IPS-NIHi7 (cell line): ENCODE results near the gene ATP9B.

ENCODE experiments used
- DNase-seq: peaks from one replicate; pipeline ENCODE4 v3.0.0; 2012; ENCODE audit warnings: mixed read lengths; ENCODE audit errors: extremely low spot score

ATP9B gene, protein sequence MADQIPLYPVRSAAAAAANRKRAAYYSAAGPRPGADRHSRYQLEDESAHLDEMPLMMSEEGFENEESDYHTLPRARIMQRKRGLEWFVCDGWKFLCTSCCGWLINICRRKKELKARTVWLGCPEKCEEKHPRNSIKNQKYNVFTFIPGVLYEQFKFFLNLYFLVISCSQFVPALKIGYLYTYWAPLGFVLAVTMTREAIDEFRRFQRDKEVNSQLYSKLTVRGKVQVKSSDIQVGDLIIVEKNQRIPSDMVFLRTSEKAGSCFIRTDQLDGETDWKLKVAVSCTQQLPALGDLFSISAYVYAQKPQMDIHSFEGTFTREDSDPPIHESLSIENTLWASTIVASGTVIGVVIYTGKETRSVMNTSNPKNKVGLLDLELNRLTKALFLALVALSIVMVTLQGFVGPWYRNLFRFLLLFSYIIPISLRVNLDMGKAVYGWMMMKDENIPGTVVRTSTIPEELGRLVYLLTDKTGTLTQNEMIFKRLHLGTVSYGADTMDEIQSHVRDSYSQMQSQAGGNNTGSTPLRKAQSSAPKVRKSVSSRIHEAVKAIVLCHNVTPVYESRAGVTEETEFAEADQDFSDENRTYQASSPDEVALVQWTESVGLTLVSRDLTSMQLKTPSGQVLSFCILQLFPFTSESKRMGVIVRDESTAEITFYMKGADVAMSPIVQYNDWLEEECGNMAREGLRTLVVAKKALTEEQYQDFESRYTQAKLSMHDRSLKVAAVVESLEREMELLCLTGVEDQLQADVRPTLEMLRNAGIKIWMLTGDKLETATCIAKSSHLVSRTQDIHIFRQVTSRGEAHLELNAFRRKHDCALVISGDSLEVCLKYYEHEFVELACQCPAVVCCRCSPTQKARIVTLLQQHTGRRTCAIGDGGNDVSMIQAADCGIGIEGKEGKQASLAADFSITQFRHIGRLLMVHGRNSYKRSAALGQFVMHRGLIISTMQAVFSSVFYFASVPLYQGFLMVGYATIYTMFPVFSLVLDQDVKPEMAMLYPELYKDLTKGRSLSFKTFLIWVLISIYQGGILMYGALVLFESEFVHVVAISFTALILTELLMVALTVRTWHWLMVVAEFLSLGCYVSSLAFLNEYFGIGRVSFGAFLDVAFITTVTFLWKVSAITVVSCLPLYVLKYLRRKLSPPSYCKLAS

DNA sequence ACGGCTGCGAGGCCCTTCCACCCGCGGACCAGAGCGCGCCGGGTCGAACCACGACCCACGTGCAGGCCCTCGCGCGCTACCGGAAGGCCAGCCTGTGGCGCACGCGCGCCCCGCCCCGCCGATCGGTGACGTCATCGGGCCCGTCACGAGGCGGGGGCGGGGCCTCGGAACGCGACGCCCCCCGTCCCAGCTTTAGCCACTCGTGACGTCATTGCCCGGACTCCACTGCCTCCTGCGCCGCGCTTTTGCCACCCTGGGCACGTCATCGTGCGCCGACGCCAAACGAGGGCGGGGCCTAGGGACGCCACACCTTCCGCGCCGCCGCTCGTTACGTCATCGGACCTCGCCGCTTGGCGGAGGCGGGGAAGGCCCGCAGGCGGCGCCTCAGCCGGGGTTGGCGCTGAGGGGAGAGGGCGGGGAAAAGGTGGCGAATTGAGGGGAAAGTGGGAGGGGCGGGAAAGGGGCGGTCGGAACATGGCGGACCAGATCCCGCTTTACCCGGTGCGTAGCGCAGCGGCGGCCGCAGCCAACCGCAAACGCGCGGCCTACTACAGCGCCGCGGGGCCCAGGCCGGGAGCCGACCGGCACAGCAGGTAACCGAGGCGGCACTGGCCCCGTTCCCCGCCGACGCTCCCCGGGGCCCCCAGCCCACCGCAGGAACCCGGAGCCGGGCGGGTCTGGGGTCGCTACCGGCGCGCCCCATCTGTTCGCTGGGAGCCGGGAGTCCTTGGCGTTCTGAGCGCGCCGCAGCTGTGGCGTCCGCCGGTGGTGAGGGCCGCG lies at the start of gene ATP9B:
ATP9B (plus strand) TSS at position 458 of the 780 bp plus-strand sequence; CDS start at position 475, 17 bp downstream.
- peak; percentile 98 for DNase-seq

DNA sequence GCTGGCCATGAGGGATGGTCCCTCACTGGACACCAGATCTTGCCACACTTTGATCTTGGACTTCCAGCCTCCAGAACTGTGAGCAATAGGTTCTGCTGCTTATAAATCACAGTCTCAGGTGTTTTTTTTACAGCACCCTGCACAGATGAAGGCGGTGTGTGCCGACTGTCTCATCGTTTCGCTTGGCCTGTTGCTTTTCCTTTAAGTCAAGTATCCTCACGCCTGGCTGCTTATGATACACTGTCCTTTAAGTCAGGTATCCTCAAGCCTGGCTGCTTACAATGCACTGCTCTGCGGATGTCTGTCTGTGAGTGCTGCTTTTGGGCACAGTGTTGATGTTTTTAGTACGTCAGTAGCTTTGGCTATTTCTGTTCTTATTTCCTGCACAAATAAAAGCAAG lies 49.3 kb upstream of the ATP9B start:
- DNase-seq: no peak

DNA sequence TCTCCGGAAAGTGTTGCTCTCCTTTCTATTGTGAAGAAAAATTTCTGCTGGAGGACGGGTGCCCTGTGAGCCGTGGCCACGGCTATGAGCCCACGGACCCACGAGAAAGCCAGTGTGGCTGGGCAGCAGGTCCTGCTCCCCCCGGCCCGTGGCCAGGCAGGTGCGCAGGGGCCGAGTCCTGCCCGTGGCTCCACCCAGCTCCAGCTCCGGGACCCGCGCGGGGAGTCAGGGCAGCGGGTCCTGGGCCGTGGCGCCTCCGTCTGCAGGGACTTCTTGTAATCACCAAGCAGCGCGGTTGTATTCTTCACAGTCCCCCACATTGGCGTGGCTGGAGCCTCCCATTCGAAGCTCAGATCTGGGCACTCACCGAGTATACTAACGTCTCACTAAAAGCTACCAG lies 46.6 kb upstream of the ATP9B start:
- no peak for DNase-seq

DNA sequence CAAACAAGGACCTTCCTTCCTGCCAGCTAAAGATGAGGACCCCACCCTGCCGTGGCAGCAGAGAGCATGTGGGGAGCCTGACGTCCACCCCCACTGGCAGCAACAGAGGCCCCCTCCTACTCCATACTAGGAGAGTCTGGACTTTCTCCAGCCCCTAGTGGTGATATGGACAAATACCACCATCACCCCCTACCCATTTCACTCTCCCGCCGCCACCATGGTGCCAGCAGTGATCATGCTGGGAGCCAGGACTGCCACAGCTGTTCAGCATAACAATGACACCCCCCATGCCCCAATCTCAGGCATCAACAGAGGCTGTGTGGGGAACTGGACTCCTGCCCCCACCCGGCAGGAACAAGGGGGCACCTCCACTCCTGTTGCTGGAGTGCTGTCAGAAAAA lies 42.7 kb upstream of the ATP9B start:
- peak; percentile 73 for DNase-seq

DNA sequence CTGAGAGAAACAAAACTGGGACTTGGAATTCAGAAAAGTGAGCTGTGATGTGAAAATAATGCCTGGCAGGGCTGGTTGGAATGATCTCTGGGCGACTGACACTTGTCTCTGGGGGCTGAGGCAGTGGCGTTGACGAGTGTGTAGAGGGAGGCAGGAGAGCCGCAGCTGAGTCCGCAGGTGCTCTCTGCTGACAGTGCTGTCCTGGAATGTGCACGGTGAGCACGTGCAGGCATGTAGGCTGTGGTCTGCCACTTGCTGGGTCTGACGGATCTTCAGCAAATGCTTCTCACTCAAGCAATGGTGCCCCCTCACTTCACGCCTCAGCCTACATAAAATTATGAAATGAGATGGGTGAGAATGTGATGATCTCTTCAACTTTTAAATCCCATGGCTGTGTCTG lies 38.5 kb upstream of the ATP9B start:
- DNase-seq: no peak

DNA sequence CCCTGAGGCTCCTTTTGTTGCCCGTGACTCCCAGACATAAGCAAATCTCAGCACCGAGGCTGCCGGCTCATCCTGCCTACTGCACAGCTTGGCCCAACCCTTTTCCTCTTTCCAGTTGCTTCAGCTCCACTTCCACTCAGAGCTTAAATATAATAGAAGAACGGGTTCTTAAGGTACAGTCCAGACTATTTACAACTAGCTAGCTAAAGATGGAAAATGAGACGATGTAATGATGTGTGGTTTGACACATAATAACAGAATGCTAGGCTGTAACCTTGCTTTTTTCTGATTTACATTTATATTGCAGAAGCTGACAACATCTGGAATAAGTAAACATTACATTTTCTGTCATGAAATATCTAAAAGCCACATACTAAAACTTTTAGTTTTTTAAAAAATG lies 26.9 kb upstream of the ATP9B start:
- no peak for DNase-seq

DNA sequence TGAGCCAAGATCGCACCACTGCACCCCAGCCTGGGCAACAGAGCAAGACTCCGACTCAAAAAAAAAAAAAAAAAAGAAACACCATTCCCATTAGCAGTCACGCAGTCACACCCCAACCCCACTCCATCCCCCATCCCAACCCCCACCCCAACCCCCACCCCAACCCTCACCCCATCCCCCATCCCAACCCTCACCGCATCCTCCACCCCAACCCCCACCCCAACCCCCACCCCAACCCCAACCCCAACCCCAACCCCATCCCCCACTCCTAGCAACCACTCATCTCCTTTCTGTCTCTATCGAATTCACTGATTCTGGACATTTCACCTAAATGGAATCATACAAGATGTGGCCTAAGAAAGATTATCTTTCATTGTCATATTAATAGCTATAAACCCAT lies 25.9 kb upstream of the ATP9B start:
- DNase-seq: no peak

DNA sequence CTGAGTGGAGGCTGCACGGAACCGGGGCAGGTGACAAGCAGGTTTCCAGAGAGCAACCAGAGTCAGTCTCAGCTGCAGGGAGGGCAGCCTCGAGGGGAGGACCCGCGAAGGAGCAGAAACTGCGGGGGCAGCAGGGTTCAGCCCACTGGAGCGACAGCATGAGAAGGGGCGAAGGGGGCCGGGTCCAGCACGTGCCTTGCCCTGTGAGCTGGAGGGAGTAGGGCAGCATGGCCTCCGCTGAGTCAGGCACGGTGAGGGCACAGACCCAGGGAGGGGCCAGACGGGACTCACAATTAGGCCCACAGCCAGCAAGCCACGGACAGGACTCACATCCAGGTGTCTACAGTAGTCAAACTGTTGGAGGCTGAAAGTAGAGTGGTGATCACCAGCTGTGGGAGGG lies 22.7 kb upstream of the ATP9B start:
- no peak for DNase-seq

DNA sequence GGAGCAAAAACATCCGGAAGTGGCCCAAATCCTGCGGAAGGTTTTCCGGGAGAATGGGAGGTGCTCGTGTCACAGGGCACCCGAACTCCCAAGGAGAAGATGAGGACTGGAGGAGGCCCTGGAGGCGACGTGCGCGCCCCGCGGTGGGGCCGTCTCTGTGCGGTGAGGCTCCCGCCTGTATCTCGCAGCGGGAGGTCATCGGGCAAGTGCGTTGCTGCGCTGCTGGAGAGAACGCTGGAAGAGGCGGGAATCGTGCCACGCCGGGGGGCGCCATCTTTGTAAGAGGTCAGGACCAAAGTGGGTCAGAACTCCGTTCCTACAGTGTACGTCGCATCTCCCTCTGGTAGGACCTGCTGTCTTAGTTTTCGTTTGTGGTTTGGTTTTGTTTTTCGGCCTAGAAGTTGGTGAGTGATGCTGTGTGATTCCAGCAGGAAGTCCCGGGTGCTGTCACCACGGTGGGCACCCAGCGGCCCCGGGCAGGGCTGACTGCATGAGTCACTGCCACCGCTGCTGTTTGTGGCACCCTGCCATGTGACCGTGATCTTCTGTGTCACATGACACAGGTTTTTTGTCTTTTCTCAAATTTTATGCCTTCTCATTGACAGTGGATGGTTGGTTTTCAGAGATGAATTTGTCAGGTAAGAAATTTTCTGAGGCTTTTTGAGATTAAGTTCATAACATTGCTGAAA lies 21.5 kb upstream of the ATP9B start:
- no peak for DNase-seq

DNA sequence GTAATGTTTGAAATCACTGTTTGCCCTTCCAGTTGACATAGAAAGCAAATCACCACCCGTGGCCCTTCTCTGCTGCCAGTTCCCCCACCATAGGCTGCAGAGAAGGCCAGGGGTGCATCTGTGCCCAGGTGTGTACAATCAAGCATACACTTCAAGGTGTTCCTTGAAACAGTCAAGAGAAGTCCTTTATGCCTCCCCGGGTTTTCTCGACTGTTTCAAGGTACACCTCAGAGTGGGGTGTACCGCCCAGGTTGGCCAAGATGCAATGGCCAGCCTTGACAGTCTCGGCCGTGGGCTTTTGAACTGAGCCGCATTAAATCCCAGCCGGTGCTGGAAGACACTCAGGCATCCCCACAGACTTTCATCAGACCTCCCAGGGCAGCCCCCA lies 21.0 kb upstream of the ATP9B start:
- no peak for DNase-seq

DNA sequence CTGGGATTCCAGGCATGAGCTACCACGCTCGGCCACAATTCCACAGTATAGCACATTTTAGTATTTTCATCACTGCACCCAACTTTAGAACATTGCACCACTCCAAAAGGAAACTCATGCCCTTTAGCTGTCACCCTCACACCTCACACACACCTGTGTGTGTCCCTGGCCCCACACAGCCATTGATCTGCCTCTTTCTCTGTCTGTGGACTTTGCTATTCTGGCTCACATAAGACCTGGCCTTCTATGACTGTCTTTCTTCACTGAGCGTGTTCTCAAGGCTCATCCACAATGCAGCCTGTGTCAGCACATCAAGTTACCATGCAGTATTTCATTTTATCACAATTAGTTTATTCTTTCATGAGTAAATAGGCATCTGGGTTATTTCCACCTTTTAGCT lies 19.7 kb upstream of the ATP9B start:
- DNase-seq: no peak

DNA sequence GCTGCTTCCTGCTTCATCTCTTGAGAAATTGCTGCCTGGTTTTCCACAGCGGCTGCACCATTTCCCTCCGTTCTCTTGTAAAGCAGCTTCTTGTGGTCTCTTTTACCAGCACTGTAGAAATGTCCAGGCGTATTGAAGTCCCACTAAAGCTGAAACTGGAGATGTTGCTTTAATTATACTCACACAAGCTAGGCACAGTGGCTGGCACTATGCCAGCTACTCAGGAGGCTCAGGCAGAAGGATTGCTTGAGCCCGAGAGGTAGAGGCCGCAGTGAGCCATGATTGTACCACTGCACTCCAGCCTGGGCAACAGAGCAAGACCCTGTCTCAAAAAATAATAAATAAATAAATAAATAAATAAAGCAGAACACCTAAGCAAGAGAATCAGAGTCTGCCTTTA lies 19.2 kb upstream of the ATP9B start:
- DNase-seq: no peak

DNA sequence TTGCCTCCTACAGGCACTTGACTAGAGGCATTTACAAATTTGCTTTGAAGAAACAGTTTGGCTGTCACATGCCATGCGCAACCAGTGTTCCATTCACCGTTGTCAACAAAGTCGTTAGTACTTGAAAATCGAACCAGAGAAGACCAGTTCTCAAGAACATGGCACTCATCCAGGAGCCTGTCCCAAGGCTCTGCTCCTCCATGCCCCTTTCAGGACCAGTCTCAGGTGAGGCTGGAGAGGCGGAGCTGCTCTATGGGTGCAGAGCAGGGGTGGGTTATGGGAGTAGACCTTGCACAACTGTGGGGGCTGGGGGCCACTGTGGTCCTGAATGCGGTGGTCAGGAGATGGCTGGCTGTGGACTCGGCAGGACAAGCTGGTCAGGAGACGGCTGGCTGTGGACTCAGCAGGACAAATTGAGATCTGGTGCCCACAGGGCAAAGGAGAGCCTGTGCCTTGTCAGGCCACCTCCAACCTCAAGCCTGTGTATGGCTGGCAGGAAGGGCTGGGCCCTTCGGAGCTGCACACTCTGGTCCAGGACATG lies 12.3 kb upstream of the ATP9B start:
- no peak for DNase-seq

DNA sequence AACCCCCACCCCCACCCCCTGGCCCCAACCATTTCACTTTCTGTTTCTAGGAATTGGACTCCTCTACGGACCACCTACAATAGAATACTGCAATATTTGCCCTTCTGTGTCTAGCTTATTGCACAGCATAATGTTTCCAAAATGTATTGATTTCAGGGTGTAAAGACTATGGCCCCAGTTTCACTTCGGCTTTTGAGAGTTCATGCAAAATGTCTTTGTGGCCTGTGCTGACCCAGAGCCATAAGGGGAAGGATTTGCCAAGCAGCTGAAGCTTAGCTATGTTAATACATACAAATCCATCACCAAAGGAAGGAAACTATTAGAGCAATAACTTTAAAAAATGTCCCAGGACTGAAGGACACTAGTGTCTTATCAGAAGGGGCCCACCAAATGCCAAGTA lies 11.2 kb upstream of the ATP9B start:
- DNase-seq: no peak

DNA sequence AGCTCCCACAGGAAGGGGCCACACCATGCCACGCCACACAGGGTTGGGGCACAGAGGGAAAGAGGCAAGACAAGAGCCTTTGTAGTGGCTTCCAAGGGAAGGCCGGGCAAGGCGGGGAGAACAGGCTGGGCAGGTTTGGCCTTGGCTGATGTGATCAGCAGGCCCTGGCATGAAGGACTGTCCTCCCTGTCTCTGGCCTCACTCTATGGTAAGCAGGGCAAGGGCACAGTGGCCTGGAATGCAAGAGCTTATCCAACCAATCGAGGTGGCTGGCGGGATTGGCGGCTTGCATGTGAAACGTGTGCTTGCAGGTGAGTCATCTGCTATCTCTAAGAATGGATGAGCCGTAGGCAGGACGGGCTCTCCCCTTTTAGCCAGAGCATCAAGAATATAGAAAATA lies 6.4 kb upstream of the ATP9B start:
- no peak for DNase-seq

DNA sequence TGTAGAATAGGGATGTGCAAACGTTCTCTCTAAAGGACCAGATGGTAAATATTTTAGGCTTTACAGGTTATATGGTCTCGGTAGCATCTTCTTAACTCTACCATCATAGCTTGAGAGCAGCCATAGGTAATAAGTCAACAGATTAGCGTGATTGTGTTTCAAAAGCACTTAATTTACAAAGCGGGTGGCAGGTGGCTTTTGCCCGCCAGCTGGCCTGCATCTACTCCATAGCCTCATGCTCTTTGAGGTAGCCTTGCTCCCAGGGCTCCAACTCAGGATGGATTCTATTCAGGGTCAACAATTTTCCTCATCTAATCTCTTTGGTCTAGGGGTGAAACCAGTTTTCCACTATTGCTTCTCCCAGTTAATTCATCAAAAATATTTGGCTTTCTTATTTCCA lies 5.0 kb upstream of the ATP9B start:
- DNase-seq: no peak

DNA sequence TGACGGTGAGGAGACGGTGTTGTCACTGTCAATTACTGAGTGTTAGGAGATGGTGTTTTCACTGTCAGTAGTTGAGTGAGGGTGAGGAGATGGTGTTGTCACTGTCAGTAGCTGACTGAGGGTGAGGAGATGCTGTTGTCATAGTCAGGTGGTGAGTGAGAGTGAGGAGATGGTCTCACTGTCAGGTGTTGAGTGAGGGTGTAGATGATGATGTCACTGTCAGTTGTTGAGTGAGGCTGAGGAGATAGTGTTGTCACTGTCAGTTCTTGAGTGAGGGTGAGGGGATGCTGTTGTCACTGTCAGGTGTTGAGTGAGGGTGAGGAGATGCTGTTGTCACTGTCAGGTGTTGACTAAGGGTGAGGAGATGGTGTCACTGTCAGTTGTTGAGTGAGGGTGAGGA lies 3.4 kb upstream of the ATP9B start:
- DNase-seq: no peak

DNA sequence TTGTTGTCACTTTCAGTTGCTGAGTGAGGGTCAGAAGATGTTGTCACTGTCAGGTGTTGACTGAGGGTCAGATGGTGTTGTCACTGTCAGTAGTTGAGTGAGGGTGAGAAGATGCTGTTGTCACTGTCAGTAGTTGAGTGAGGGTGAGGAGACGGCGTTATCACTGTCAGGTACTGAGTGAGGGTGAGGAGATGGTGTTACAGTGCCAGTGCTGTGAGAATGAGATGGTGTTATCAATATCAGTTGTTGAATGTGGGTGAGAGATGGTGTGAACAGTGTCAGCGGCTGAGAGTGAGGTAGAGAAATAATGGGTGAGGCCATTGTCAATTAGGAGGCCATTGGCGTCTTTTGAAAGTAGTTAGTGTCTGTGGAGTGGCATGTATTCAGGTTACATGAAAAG lies 1.6 kb upstream of the ATP9B start:
- no peak for DNase-seq

DNA sequence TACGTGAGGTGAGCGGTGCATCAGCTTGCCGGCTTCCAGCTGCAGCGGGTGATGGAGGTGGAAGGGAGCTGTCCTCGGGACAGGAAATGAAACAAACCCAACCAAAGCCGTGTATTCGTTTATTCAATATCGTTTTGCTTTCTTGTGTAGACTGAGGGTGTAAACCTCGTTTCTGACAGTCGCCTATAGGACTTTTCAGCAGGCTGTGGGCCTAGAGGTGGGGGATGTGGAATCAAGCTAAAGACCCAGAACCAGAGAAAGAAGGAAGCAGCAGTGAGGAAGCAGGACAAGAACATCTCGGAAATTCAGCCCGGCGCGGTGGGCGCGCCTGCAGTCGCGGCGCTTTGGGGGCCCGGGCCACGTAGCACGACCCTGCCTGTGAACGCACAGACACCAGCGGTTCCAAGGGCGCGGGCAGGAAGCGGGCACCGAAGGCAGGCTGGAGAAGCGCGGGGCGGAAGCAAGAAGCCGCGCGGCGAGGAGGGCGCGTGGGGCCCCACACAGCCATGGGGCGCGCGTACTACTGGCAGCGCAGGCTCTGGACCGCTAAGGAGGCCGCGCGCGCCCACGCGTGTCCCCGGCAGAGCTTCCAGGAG lies 755 bp upstream of the ATP9B start:
- no peak for DNase-seq

DNA sequence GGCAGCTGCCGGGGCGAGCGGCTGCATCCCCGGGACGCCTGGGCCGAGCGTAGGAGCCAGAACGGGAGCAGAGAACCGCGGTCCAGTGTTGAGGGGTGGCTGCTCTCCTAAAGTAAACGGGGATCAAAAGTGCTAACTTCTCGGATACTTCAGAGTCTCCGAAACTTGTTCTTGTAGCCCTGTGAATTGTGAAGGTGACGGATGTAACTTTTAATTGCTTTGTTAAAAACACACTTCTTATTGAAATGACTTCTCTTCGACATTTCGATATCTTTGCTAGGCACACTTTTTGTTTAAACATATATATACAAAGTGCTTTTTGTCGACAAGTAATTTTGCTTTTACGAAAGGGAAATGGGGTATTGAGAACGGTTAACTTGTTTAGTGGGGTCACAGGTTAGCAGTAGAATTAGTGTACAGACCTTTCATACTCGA lies 540 bp downstream of the ATP9B start:
- DNase-seq: no peak
